GM18867 (cell line): Measurements from ENCODE around the gene EXOC4.

ENCODE experiments used
- ATAC-seq: cut with Tn5 transposase; IDR thresholded peaks from one replicate; pipeline ENCODE4 v1.9.1; 2021; ENCODE audit warnings: mild to moderate bottlenecking, moderate library complexity; ENCODE audit not compliant: unreplicated experiment

EXOC4 gene

DNA sequence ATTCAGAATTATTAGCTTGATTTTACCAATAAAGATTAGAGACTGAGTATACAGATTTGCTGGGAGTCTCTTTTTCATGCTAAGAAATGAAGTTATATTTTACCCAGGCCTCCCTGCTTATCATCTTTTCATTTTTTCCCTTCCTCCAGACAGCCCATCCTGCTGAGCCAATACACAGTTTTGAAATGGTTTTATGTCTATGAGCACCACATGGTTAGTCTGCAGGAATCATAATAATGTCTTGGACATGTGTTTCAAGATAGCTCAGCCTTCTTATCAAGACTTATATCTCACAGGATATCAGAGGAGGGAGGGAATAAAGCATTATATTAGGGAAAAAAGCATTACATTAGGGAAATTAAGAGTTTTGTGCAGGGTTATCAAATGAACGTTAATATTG is 157.1 kb downstream of the EXOC4 start:
- no peak for ATAC-seq

- no peak for ATAC-seq
Observed at GRCh38 chr7:133411395-133411794, 158.5 kb downstream of the EXOC4 start.

DNA sequence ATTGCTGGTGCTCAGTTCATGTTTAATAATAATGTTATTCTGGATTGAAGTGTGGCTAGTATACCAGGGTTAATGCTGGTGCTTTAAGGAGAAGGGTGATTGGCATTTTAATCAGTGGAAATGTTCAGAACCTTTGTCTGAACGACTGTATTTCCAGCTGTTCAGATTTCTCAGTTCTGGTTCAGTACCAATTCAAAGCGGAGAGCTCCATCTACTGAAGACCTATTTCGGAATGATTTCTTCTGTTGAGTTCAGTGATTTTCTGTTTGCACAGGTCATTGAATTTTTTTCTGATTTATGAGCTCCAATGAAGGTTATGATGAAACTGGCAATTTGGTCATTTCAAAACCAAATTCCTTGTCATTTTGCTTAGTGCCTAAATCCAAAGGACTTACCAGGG is 160.1 kb downstream of the EXOC4 start:
- no peak for ATAC-seq

GRCh38 chr7:133419041-133419440 is 166.2 kb downstream of the EXOC4 start:
- no peak for ATAC-seq

DNA sequence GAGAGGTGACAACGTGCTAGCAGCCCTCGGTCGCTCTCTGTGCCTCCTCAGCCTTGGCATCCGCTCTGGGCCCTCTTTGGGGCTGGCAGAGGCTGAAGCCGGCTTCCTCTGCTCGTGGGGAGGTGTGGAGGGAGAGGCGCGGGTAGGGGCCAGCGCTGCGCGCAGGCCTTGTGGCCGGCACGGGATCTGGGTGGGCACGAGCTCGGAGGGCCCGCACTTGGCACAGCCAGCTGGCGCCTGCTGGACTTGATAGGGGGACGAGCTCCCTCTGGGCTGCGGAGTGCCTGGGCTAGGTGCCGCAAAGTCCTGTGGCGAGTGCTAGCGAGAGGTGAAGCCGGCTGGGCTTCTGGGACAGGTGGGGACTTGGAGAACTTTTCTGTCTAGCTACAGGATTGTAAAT is 170.7 kb downstream of the EXOC4 start:
- no peak for ATAC-seq

DNA sequence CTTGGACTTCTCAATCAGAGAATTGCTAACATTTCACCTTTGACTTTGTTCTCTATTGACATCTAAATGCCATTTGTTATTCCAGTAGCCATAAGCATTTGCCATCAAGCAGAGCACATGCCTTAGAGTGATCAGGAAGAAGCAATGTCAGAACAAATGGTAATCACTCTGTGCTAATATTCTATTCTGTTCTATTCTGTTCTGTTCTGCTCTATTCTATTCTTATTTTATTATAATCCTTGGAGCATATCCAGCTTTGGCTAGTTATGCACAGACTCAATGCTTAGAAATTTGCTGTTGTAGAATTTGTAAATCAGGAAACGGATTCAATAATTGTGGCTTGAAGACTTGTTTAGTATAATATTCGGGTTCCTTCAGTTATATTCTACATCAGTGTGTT is 175.4 kb downstream of the EXOC4 start:
- no peak for ATAC-seq

DNA sequence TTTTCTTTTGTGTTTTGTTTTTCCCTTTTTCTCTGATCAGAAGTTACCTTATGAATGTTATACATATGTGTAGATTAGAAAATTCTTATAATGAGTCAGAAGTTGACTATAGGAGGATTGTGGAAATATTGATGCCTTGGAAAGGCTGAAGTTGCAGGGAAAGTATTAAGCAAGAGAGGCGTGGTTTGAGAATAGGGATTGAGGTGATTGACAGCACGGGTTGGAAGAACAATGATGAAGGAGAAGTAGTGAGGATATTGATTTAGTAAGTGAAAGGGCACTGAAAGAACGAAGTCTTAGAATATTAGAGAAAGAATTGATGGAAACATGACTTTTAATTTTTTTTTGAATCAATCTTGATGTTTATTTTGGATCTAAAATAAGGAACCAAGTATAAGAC is 176.0 kb downstream of the EXOC4 start:
- ATAC-seq, result no peak

GRCh38 chr7:133429371-133429770 is 176.5 kb downstream of the EXOC4 start:
- no peak for ATAC-seq

DNA sequence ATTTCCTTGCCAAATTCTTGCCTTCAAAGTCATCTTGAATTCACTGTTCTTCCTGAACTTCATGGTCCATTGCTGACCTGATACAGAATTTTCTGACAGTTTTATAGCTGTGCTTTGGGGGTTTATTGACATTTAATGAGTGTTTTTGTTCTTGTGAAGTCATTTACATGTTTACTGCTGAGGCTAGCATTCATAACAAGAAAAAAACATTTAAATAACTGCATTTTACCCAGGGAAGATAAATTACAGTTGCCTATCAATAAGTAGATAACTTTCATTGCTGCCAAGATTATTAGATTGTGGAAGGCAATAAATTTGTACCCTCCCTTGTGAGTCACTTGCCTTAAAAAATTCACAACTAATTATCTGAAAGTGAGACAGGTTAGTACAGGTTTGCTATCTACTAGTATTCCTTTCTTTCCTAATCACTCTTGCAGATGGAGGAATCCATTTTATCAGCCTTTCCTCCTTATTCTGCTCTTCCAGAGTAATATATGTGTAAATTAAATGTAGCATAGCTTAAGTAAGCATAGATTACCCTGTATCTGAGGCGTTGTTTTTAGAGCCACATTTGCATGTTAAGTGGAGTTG is 178.4 kb downstream of the EXOC4 start:
- no peak for ATAC-seq

DNA sequence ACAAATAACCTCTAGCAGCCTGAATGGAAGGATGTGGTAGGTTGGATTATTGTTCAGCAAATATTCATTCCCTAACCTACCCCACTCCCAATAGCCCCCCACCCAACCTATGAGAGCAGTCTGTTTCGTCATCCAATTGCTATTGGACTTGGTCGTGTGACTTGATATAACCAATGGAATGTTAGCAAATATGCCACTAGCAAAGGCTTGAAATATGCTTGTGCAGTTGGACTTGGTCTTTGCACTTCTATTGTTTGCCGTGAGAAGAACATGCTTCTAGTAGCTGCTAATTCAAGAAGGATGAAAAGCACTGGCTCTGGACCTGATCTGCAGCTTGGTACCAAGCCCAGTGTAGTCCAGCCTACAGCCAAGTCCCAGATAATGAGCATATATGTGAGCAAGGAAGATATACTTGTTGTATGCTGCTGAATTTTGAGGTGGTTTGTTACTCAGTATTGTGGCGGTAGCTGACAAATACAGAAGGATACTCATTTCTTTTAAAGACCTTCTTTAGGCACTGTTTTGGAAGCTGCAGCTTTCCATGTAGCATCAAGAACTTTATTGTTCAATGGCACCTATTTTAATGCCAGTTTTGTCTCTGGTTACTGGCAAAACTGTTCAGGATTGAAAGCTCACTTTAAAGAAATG is 180.4 kb downstream of the EXOC4 start:
- no peak for ATAC-seq

DNA sequence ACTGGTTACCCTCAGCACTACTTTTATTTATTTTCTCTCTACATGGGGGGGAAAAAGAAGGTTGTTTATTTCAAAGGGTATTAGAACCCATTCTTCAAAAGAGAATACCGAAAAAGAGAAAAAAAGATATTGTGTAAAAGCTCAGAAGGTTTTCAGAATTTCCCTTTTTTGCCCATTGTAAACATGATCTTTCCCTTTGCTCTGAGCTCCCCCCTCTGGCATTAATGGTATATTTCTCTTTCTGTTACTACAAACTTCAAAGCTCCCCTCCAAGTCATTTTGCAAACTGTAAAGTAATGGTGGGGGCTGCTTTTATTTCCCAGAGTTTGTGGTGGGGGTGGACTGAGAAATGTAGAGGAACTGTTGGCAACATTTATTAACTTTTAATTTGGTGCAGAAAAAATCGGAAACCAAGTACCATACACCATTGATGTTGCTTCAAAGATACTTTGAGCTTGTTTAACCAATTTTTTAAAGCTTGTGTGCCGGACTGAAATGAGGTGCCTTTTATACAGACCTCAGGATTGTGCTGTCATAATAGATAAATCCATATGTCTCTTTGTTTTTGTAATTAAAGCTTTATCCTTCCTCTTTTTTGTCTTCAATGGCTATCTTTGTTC is 181.5 kb downstream of the EXOC4 start:
- ATAC-seq, result no peak

GRCh38 chr7:133436014-133436428 is 183.1 kb downstream of the EXOC4 start:
- ATAC-seq, result no peak

GRCh38 chr7:133437544-133437943 is 184.7 kb downstream of the EXOC4 start:
- ATAC-seq, result no peak

DNA sequence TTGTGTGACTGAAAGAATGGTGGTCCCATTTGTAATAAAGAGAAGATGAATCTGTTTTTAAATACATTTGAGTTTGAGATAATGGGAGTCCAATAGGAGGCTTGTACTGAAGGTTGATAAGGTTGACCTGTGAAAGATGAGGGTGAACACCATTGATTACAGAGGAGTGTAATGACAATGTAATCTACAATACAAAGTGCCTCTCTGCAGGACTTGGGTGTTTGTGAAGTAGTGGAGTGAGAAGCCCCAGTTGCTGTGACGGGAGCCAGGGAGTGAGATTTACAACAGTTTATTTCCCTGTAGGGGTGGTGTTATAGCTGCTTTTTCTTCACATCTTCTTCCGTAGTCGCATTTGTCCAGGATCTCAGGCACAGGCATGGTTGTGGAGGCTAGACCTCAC is 189.9 kb downstream of the EXOC4 start:
- no peak for ATAC-seq

GRCh38 chr7:133445617-133446016 is 192.7 kb downstream of the EXOC4 start:
- no peak for ATAC-seq

- ATAC-seq, result no peak
Observed at GRCh38 chr7:133448012-133448411, 195.1 kb downstream of the EXOC4 start.

GRCh38 chr7:133452577-133452976 is 199.7 kb downstream of the EXOC4 start:
- no peak for ATAC-seq

DNA sequence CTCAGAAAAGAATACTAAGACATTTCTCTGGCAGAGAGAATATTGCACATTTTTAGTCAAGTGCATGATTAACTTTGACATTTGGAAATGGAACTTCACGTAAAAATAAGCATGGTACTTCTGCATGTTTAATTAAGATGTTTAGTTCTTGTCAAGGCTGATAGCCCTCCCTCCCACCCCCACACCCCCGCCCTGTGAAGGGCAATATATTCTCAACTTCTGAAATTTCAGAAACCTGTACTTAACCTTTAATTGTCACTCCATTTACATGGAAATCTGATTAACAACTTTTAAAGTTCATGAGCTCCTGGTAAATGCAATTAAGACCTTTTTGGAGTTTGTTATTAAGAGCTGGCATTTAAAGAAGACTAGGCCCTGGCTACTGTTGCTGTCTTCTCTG is 205.8 kb downstream of the EXOC4 start:
- no peak for ATAC-seq

DNA sequence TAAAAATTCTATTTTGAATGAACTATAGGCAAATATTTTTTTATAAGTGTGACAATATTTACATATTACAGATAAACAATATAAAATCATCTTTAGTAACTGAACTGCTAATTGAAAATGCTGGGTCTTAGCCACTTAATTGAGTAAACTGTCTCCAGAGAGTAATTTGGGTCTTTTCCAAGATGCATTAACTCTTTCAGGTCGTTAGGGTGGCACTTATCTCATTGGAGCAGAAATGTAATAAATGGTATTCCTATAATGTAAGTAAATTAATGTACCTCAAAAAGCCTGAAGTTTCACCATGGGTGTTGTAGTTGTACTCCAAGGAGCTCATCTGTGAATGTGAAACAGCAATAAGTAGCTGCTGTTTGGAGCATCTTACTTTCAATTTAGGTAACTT is 208.5 kb downstream of the EXOC4 start:
- ATAC-seq, result no peak

GRCh38 chr7:133475655-133476054 is 222.8 kb downstream of the EXOC4 start:
- ATAC-seq, result no peak

- ATAC-seq, result no peak
Observed at GRCh38 chr7:133477791-133478190, 224.9 kb downstream of the EXOC4 start.

DNA sequence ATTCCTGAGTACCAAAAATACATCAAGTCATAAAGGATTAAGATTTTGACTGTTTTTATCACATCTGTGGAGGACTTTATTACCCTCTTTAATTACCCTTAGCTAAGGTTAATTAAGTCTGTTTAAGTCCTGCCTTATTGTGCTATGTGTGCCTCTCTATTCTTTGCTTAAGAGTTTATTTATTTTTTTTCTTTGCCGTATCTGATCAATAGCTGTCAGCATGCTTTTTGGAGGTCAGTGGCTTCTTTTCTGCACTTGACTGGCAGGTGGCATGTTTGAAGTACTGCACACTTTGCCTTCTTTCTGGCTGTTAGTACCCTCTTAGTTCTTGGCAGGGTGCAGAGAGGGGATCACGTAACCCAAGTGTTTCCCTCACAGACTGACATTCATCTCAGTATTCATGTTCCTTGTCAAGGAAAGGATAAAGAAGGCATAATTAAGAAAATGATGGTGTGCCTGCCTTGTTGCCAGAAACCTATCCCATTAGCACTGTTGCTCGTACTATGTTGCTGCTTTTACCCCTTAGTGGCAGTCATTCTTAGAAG is 225.8 kb downstream of the EXOC4 start:
- no peak for ATAC-seq
